ENCODE results near the gene NGLY1. TPM values are rescaled to one million over a fixed set of nuclear protein-coding genes. Genes with fewer than 3 reads are reported as not detected.

The NGLY1 gene
- total and polyA plus RNA-seq, 2 of the 4 experiments (the other 2 are of a cell fraction): 10.0 to 14.9 TPM

DNA sequence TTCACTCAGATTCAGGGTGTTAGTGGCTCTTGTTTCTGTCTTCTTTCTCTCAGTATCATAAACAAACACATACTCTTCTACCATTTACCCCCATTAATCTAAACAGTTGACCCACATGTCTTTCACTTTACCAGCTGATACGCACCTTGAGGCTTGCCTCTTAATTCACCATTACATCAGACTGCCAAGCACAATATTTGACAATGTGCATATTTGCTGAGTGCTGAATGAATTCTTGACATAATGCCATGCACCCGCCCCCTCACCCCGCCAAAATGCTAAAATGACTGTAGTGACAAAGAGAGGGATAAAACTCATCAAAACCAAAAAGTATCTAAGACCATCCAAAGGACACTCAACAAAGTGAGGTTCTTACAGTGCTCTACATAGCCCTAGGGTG lies 57.4 kb downstream of the NGLY1 start:
- dilution Hi-C loops (cut with HindIII; ENCODE audit: low sequenced_read_pairs, unreplicated experiment): no loop called here
- H2AK9ac ChIP-seq (replicated peaks; ENCODE audit: low read depth, low read length, poor library complexity): no peak overlapping the region
- H4K5ac ChIP-seq (ENCODE audit: low read depth, low read length): no peak overlapping the region
- no peak overlapping the region for H3K4me2 ChIP-seq (ENCODE audit: low read depth, low read length)
- H3K14ac ChIP-seq (replicated peaks; ENCODE audit: low read depth, low read length): no peak overlapping the region
- ATAC-seq (ENCODE audit: low read depth): no peak
- no TSS peak for BruUV-seq (replicated peaks)
- H3K9ac ChIP-seq (ENCODE audit: low read depth, low read length): no peak overlapping the region
- POLR2A ChIA-PET (ENCODE audit: unreplicated experiment): no interaction called here
- H3K9me1 ChIP-seq (ENCODE audit: insufficient read depth, low read length): peaks cover 3% of the 10 kb centered on the region; the same call in 1 of the 2 replicates
- no peak overlapping the region for H2BK20ac ChIP-seq (ENCODE audit: low read depth, low read length)
- no peak overlapping the region for H2AK5ac ChIP-seq (ENCODE audit: low read depth, low read length)
- H2BK15ac ChIP-seq (ENCODE audit: low read depth, low read length): no peak overlapping the region
- H2AFZ ChIP-seq (replicated peaks; ENCODE audit: low read length, poor library complexity): no peak overlapping the region
- no peak overlapping the region for H3K18ac ChIP-seq (ENCODE audit: low read depth, low read length)
- no peak overlapping the region for H3K27ac ChIP-seq (ENCODE audit: insufficient read depth, low read length)
- H4K8ac ChIP-seq (ENCODE audit: low read depth in 2 of 2, low read length in 2 of 2): no peak overlapping the region
- H3K56ac ChIP-seq (ENCODE audit: extremely low read depth, insufficient read depth, low read length): no peak overlapping the region
- H2BK120ac ChIP-seq (ENCODE audit: low read depth, low read length): no peak overlapping the region
- CTCF ChIA-PET: no interaction called here
- TF ChIP-seq, protein P1, sequence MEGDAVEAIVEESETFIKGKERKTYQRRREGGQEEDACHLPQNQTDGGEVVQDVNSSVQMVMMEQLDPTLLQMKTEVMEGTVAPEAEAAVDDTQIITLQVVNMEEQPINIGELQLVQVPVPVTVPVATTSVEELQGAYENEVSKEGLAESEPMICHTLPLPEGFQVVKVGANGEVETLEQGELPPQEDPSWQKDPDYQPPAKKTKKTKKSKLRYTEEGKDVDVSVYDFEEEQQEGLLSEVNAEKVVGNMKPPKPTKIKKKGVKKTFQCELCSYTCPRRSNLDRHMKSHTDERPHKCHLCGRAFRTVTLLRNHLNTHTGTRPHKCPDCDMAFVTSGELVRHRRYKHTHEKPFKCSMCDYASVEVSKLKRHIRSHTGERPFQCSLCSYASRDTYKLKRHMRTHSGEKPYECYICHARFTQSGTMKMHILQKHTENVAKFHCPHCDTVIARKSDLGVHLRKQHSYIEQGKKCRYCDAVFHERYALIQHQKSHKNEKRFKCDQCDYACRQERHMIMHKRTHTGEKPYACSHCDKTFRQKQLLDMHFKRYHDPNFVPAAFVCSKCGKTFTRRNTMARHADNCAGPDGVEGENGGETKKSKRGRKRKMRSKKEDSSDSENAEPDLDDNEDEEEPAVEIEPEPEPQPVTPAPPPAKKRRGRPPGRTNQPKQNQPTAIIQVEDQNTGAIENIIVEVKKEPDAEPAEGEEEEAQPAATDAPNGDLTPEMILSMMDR (conservative IDR thresholded peaks at IDR 0.05; ENCODE audit: low read depth, low read length): no peak
- TF ChIP-seq RFX5 (IDR thresholded peaks at IDR 0.05; ENCODE audit: low read depth, low read length): no peak
- TF ChIP-seq, protein P2, sequence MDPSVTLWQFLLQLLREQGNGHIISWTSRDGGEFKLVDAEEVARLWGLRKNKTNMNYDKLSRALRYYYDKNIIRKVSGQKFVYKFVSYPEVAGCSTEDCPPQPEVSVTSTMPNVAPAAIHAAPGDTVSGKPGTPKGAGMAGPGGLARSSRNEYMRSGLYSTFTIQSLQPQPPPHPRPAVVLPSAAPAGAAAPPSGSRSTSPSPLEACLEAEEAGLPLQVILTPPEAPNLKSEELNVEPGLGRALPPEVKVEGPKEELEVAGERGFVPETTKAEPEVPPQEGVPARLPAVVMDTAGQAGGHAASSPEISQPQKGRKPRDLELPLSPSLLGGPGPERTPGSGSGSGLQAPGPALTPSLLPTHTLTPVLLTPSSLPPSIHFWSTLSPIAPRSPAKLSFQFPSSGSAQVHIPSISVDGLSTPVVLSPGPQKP (IDR thresholded peaks at IDR 0.05; ENCODE audit: borderline replicate concordance, low read depth, low read length): no peak
- no peak for TF ChIP-seq POLR2A (IDR thresholded peaks at IDR 0.05; ENCODE audit: low read depth, low read length)
- no peak overlapping the region for H2BK5ac ChIP-seq (ENCODE audit: low read depth, low read length, poor library complexity, severe bottlenecking)
- no CpG with 5 or more reads among the region's 3 CpGs for WGBS, 2 experiments (ENCODE audit: extremely low coverage in 2 of 2, insufficient read length in 1 of 2)
- peak; percentile 2 for DNase-seq
- in situ Hi-C loops (cut with MboI; ENCODE audit: low sequenced_read_pairs): no loop called here
- H3K4me1 ChIP-seq (ENCODE audit: control insufficient read depth, insufficient read depth, low read length): no peaks in the 10 kb centered on the region
- H3K9me3 ChIP-seq (ENCODE audit: control insufficient read depth, insufficient read depth, low read length): no peaks in the 10 kb centered on the region
- no peaks in the 10 kb centered on the region for H3K27me3 ChIP-seq (ENCODE audit: control insufficient read depth, insufficient read depth, low read length)
- H3K36me3 ChIP-seq (ENCODE audit: control insufficient read depth, insufficient read depth, low read length): peaks cover 4% of the 10 kb centered on the region; the same call in 1 of the 2 replicates
- intact Hi-C loops (cut with micrococcal nuclease): no loop called here
- no peak overlapping the region for H4K91ac ChIP-seq (ENCODE audit: insufficient read depth, low read depth, low read length)
- no peaks in the 10 kb centered on the region for H4K20me1 ChIP-seq (ENCODE audit: insufficient read depth, low read length)
- no peak overlapping the region for H3K23ac ChIP-seq (ENCODE audit: low read depth, low read length)
- no peak overlapping the region for H3K4me3 ChIP-seq (ENCODE audit: insufficient read depth, low read depth, low read length)
- H3K79me1 ChIP-seq (ENCODE audit: low read depth in 1 of 2, low read length in 2 of 2): peaks cover 0 to 2% of the 10 kb centered on the region in 2 experiments; a peak in 1 of 4 replicates
- no peak overlapping the region for H3K4ac ChIP-seq (ENCODE audit: low read depth, low read length)
